Measurements from ENCODE around the gene USP2. TPM values are rescaled to one million over a fixed set of nuclear protein-coding genes. Genes with fewer than 3 reads are reported as not detected.

USP2 gene
- total RNA-seq, 1 experiment from 2014 or later, result 3.1 TPM

- no peaks in the 10 kb centered on the region for H3K36me3 ChIP-seq (ENCODE audit: control insufficient read depth, insufficient read depth, low read length)
- ChIA-PET POLR2A (interaction anchor here (1.7 kb wide), 1 partner anchor 20 kb away, joined by 4 read pairs; no protein-coding TSS in a partner anchor), CTCF (interaction anchor here (0.5 to 1.1 kb wide), 6 partner anchors 10 to 223 kb away, joined by 3 to 12 read pairs (median 4); a partner anchor contains a TSS)
- H3K4me1 ChIP-seq (ENCODE audit: control insufficient read depth, insufficient read depth, low read length), result peaks cover 52% of the 10 kb centered on the region
- H3K9me3 ChIP-seq (ENCODE audit: control insufficient read depth, insufficient read depth, low read depth, low read length), result no peaks in the 10 kb centered on the region
- no peak for TF ChIP-seq TCF7L2 (IDR thresholded peaks at IDR 0.05; ENCODE audit: low read depth, low read length)
- no peak for TF ChIP-seq SIN3A (IDR thresholded peaks at IDR 0.05; ENCODE audit: borderline replicate concordance, insufficient read depth, low read depth, low read length)
- TF ChIP-seq REST (IDR thresholded peaks at IDR 0.05; ENCODE audit: insufficient read depth in 1 of 2, low read depth in 2 of 2, low read length in 1 of 2), result no peak
- no peak for TF ChIP-seq POLR2AphosphoS5 (IDR thresholded peaks at IDR 0.05; ENCODE audit: low read depth, low read length)
- no peak for TF ChIP-seq CTCF (IDR thresholded peaks at IDR 0.05)
- H3K27me3 ChIP-seq (ENCODE audit: control insufficient read depth, insufficient read depth, low read length), result no peaks in the 10 kb centered on the region
- no TSS peak for BruUV-seq (replicated peaks)
- H3K27ac ChIP-seq (ENCODE audit: low read length), result peak overlapping the region; percentile 78
- intact Hi-C loops (cut with micrococcal nuclease; ENCODE audit: unreplicated experiment) (no loop called here), in situ Hi-C loops (cut with HindIII; ENCODE audit: low pct_unique_long_range_greater_than_20kb, low sequenced_read_pairs) (no loop called here)
- DNase-seq (ENCODE audit: low read depth, low spot score) (no peak), ATAC-seq (peak; percentile 4; the same call in 1 of the 2 replicates)
- 0 out of 4 replicates have a peak overlapping the region, but pooled peaks of 1 of the 2 experiments have one; percentile 9 for H3K4me3 ChIP-seq (ENCODE audit: low read depth in 2 of 2, low read length in 2 of 2)
These were observed 63.0 kb downstream of the USP2 start for GRCh38 chr11:119318240-119319135.

GRCh38 chr11:119317592-119318239, 63.8 kb downstream of the USP2 start:
- CTCF ChIA-PET, result interaction anchor here (0.5 to 1.1 kb wide), 2 partner anchors 157 to 223 kb away, joined by 3 to 4 read pairs; a partner anchor contains a TSS
- no peaks in the 10 kb centered on the region for H3K9me3 ChIP-seq (ENCODE audit: control insufficient read depth, insufficient read depth, low read depth, low read length)
- in situ Hi-C loops (cut with HindIII; ENCODE audit: low pct_unique_long_range_greater_than_20kb, low sequenced_read_pairs), result no loop called here
- H3K27ac ChIP-seq (ENCODE audit: low read length), result 0 out of 2 replicates have a peak overlapping the region, but pooled peaks have one; percentile 24
- peaks cover 52% of the 10 kb centered on the region for H3K4me1 ChIP-seq (ENCODE audit: control insufficient read depth, insufficient read depth, low read length)
- H3K36me3 ChIP-seq (ENCODE audit: control insufficient read depth, insufficient read depth, low read length), result no peaks in the 10 kb centered on the region
- intact Hi-C loops (cut with micrococcal nuclease; ENCODE audit: unreplicated experiment), result no loop called here
- BruUV-seq (replicated peaks), result no TSS peak
- no peak for TF ChIP-seq CTCF (IDR thresholded peaks at IDR 0.05)
- TF ChIP-seq TCF7L2 (IDR thresholded peaks at IDR 0.05; ENCODE audit: low read depth, low read length), result no peak
- TF ChIP-seq POLR2AphosphoS5 (IDR thresholded peaks at IDR 0.05; ENCODE audit: low read depth, low read length), result no peak
- no peak for TF ChIP-seq SIN3A (IDR thresholded peaks at IDR 0.05; ENCODE audit: borderline replicate concordance, insufficient read depth, low read depth, low read length)
- TF ChIP-seq REST (IDR thresholded peaks at IDR 0.05; ENCODE audit: insufficient read depth in 1 of 2, low read depth in 2 of 2, low read length in 1 of 2), result no peak
- DNase-seq (ENCODE audit: low read depth, low spot score), result no peak
- no peak; the same call in 1 of the 2 replicates for ATAC-seq
- POLR2A ChIA-PET, result no interaction called here
- H3K27me3 ChIP-seq (ENCODE audit: control insufficient read depth, insufficient read depth, low read length), result no peaks in the 10 kb centered on the region
- H3K4me3 ChIP-seq (ENCODE audit: low read depth in 2 of 2, low read length in 2 of 2), result peak overlapping the region; percentile 9 to 24; a peak in 2 of 4 replicates

Measured in Panc1 (cell line).